GM12878 (cell line): ENCODE results near the gene LOXL4. TPM values are rescaled to one million over a fixed set of nuclear protein-coding genes. Genes with fewer than 3 reads are reported as not detected.

ENCODE experiments used
- ATAC-seq: fragments of 200-7000 bp; cut with Tn5 transposase; 3 replicates; pipeline ENCODE4 v1.9.1; 2020; ENCODE audit warnings: mild to moderate bottlenecking, moderate library complexity
- BruUV-seq: library from RNA; stranded (reverse); fragments of 400-500 nt; replicated peaks from 2 replicates; lab custom pipeline; 2021; lab: Mats Ljungman, UMichigan
- CTCF ChIA-PET: fragments of 300-600 bp; sonication (Branson Sonifier 250); formaldehyde crosslinking; extraction: SDS; loops from one replicate; lab custom pipeline; 2021; ENCODE audit warnings: inconsistent platforms; lab: Yijun Ruan, JAX
- POLR2A ChIA-PET: fragments of 350-600 bp; formaldehyde crosslinking; extraction: SDS; loops from one replicate; lab custom pipeline; 2021; ENCODE audit warnings: inconsistent platforms; lab: Charles Lee
- RAD21 ChIA-PET: fragments of 300-600 bp; sonication (Branson Sonifier 250); formaldehyde crosslinking; loops from one replicate; lab custom pipeline; 2023; ENCODE audit warnings: antibody characterized with exemption; ENCODE audit not compliant: unreplicated experiment; lab: Charles Lee
- SMC1A ChIA-PET: fragments of 300-600 bp; sonication (Branson Sonifier 250); formaldehyde crosslinking; loops from one replicate; lab custom pipeline; 2023; ENCODE audit not compliant: unreplicated experiment, uncharacterized antibody; lab: Charles Lee
- DNase-seq: peaks from one replicate; pipeline ENCODE4 v3.0.0-alpha.2; 2011; ENCODE audit warnings: low read depth, low spot score
- FAIRE-seq: peaks from 3 replicates; lab custom pipeline; 2011; peaks lifted over from hg19 to GRCh38; lab: Jason Lieb, UNC
- H2AFZ ChIP-seq: 2 replicates; pipeline ENCODE4 v1.6.0; 2011; ENCODE audit warnings: low read depth, low read length, control low read depth; ENCODE audit not compliant: control insufficient read depth
- H3K27ac ChIP-seq: 2 replicates; pipeline ENCODE4 v1.5.1; 2011; ENCODE audit warnings: control low read depth; ENCODE audit not compliant: control insufficient read depth, insufficient read depth
- H3K27me3 ChIP-seq, 2 experiments: replicated peaks in 1 of 2; 2 replicates each; pipeline versions ENCODE4 v1.6.0 to v1.6.1; 2011; ENCODE audit warnings: low read length in 1 of 2; ENCODE audit not compliant: control insufficient read depth in 2 of 2, insufficient read depth in 2 of 2
- H3K36me3 ChIP-seq, 2 experiments: 2 replicates each; pipeline ENCODE4 v1.5.1; 2011; ENCODE audit warnings: low read length in 1 of 2; ENCODE audit not compliant: control insufficient read depth in 2 of 2, insufficient read depth in 2 of 2
- H3K4me1 ChIP-seq: 2 replicates; pipeline ENCODE4 v1.6.1; 2011; ENCODE audit warnings: mild to moderate bottlenecking, low read length, moderate library complexity, mixed read lengths; ENCODE audit not compliant: control insufficient read depth, insufficient read depth
- H3K4me2 ChIP-seq: 2 replicates; pipeline ENCODE4 v1.6.0; 2011; ENCODE audit warnings: control low read depth; ENCODE audit not compliant: control insufficient read depth, insufficient read depth
- H3K4me3 ChIP-seq: fragments of 200-600 bp; sonication (generic); 2 replicates; pipeline ENCODE4 v1.5.1; 2016
- H3K79me2 ChIP-seq: 2 replicates; pipeline ENCODE4 v1.6.0; 2011; ENCODE audit warnings: low read length; ENCODE audit not compliant: control insufficient read depth, insufficient read depth
- H3K9ac ChIP-seq: 2 replicates; pipeline ENCODE4 v1.8.0; 2011; ENCODE audit warnings: low read length, control low read depth, mixed read lengths; ENCODE audit not compliant: control insufficient read depth, insufficient read depth
- H3K9me3 ChIP-seq: replicated peaks from 3 replicates; pipeline ENCODE4 v1.5.1; 2011; ENCODE audit warnings: mild to moderate bottlenecking, low read length; ENCODE audit not compliant: control insufficient read depth, insufficient read depth
- H4K20me1 ChIP-seq: 2 replicates; pipeline ENCODE4 v1.6.0; 2011; ENCODE audit not compliant: control insufficient read depth, insufficient read depth
- BMI1 ChIP-seq: fragments of 450-650 bp; IDR thresholded peaks from 2 replicates; pipeline ENCODE4 v1.6.1; 2016; ENCODE audit warnings: mild to moderate bottlenecking, moderate library complexity, borderline replicate concordance
- ELK1 ChIP-seq: IDR thresholded peaks from 2 replicates; pipeline ENCODE4 v1.6.1; 2012; ENCODE audit warnings: low read depth, low read length, improper control_type of control experiment
- KDM1A ChIP-seq: fragments of 200-600 bp; sonication (generic); IDR thresholded peaks from 2 replicates; pipeline ENCODE4 v1.6.1; 2016; ENCODE audit warnings: borderline replicate concordance
- PKNOX1 ChIP-seq: fragments of 450-650 bp; IDR thresholded peaks from 2 replicates; pipeline ENCODE4 v1.6.1; 2016; ENCODE audit warnings: mild to moderate bottlenecking
- RELA ChIP-seq: fragments of 450-650 bp; IDR thresholded peaks from 2 replicates; pipeline ENCODE4 v1.8.0; 2014; ENCODE audit warnings: borderline replicate concordance; ENCODE audit not compliant: partially characterized antibody
- SMC3 ChIP-seq: IDR thresholded peaks from 2 replicates; pipeline ENCODE4 v1.6.1; 2011; ENCODE audit warnings: low read length, improper control_type of control experiment, borderline replicate concordance
- SPI1 ChIP-seq: IDR thresholded peaks from 2 replicates; pipeline ENCODE4 v1.6.1; 2011; ENCODE audit warnings: low read depth, mild to moderate bottlenecking, low read length, moderate library complexity, borderline replicate concordance; ENCODE audit not compliant: insufficient read depth
- USF1 ChIP-seq: IDR thresholded peaks from 2 replicates; pipeline ENCODE4 v1.6.1; 2011; ENCODE audit warnings: borderline replicate concordance, low read depth, mild to moderate bottlenecking, moderate library complexity, mixed read lengths, low read length; ENCODE audit not compliant: insufficient read depth; ENCODE audit errors: extremely low read length
- WGBS: methylation state at CpG from one replicate; pipeline ENCODE4 v1.1.6; 2016; ENCODE audit warnings: low lambda C conversion rate; ENCODE audit not compliant: insufficient replicate concordance, insufficient coverage; ENCODE audit errors: missing lambda C conversion rate; 5-methylcytosine and 5-hydroxymethylcytosine counted together
- in situ Hi-C: fragments of 300-500 bp; cut with MboI; formaldehyde crosslinking; loops from 9 replicates; pipeline ENCODE4 v1.14.3; 2018; ENCODE audit warnings: mixed read lengths
- intact Hi-C: fragments of 100-400 bp; cut with micrococcal nuclease; formaldehyde crosslinking; loops from one replicate; pipeline ENCODE4 v1.14.2; 2022; ENCODE audit not compliant: unreplicated experiment
- polyA plus RNA-seq, 11 experiments: library from polyadenylated mRNA; depleted of rRNA in 4 of 11; unstranded in 6 of 11; stranded (reverse) in 5 of 11; fragments of >200 nt; fragmentation: Nextera tagmentation in 4 of 11; fragmentation: Illumina TruSeq in 1 of 11; extraction: Ambion mirVana in 4 of 11; extraction: Trizol in 1 of 11; gene quantifications; 1 replicate in 1 of 11; 2 replicates in 10 of 11; pipeline versions ENCODE4 v1.2.1 to v1.2.3, GENCODE V29; 2011 to 2016; ENCODE audit warnings: inconsistent platforms in 2 of 11, missing spikeins in 2 of 11, low read depth in 1 of 11
- total RNA-seq, 4 experiments: library from RNA; depleted of rRNA in 3 of 4; stranded (reverse); fragments of >200 nt in 3 of 4; fragmentation: Illumina TruSeq in 1 of 4; extraction: Trizol in 1 of 4; gene quantifications; 2 replicates each; pipeline versions ENCODE4 v1.2.1 to v1.2.3, GENCODE V29; 2013 to 2021
- TF ChIP-seq, protein P1 (sequence below): fragments of 450-650 bp; IDR thresholded peaks from 2 replicates; pipeline ENCODE4 v1.6.1; 2016; ENCODE audit warnings: mild to moderate bottlenecking

The LOXL4 gene
- total and polyA plus RNA-seq, 10 of the 15 experiments (the other 5 are each of a cell fraction or from before 2014, with no cell fraction given): 0.02 to 0.12 (median 0.08) TPM; not detected in 3

DNA sequence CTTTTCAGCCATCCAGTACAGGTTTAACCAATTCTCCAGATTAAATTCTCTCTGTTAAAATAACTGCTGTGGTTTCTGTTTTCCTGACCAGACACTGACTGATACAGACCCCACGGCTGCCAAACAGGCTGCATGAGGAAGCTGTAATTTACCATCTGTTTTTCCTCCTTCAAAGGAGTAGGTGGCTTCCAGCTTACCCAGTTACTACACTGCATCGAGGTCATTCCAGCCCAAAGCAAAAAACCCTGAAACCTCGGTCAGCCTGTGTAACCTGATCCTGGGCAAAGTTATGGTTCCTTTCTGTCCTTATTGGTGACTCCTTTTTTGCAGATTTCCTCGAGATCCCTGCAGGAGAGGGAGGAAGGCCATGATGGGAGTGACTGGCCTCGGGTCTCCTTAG lies 27.9 kb upstream of the LOXL4 start:
- POLR2A ChIA-PET: no interaction called here
- intact Hi-C loops: no loop called here

More for the DNA sequence above, 27.9 kb upstream of the LOXL4 start:
- no peak overlapping the region for H2AFZ ChIP-seq
- H3K27me3 ChIP-seq: peaks cover 0 to 2% of the 10 kb centered on the region in 2 experiments; a peak in 2 of 4 replicates
- H3K4me3 ChIP-seq: no peak overlapping the region
- TF ChIP-seq RELA: no peak
- no peak for TF ChIP-seq ELK1
- TF ChIP-seq KDM1A: no peak
- TF ChIP-seq PKNOX1: no peak
- TF ChIP-seq BMI1: no peak
- TF ChIP-seq SMC3: no peak
- no peak for TF ChIP-seq SPI1
- TF ChIP-seq USF1: no peak
- TF ChIP-seq, protein P1, sequence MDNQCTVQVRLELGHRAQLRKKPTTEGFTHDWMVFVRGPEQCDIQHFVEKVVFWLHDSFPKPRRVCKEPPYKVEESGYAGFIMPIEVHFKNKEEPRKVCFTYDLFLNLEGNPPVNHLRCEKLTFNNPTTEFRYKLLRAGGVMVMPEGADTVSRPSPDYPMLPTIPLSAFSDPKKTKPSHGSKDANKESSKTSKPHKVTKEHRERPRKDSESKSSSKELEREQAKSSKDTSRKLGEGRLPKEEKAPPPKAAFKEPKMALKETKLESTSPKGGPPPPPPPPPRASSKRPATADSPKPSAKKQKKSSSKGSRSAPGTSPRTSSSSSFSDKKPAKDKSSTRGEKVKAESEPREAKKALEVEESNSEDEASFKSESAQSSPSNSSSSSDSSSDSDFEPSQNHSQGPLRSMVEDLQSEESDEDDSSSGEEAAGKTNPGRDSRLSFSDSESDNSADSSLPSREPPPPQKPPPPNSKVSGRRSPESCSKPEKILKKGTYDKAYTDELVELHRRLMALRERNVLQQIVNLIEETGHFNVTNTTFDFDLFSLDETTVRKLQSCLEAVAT: no peak
- no peaks in the 10 kb centered on the region for H3K79me2 ChIP-seq
- BruUV-seq: no TSS peak
- RAD21 ChIA-PET: no interaction called here
- no peak for ATAC-seq
- no peak overlapping the region for H3K27ac ChIP-seq
- WGBS: 0% methylated on average over 5 of the region's 5 CpGs
- no peak for DNase-seq
- CTCF ChIA-PET: interaction anchor here (0.9 to 1.0 kb wide), 2 partner anchors 9 to 33 kb away, joined by 3 to 4 read pairs; no protein-coding TSS in a partner anchor
- no peaks in the 10 kb centered on the region for H3K36me3 ChIP-seq
- FAIRE-seq: no peak
- no peak overlapping the region for H3K9ac ChIP-seq
- in situ Hi-C loops: no loop called here
- SMC1A ChIA-PET: no interaction called here
- H3K9me3 ChIP-seq: no peaks in the 10 kb centered on the region
- H3K4me1 ChIP-seq: no peaks in the 10 kb centered on the region
- no peaks in the 10 kb centered on the region for H4K20me1 ChIP-seq
- H3K4me2 ChIP-seq: no peak overlapping the region
